OCI-M1 (cell line): ENCODE results near the gene UPK3A.

Experiments used
- DNase-seq: peaks from one replicate; lab custom pipeline; 2025; lab: John Stamatoyannopoulos, UW

The UPK3A gene

GRCh38 chr22:45284705-45285262, at the start of gene UPK3A:
TSS of gene UPK3A (plus strand) at chr22:45284949. CDS start at chr22:45285014, 65 bp downstream.
- DNase-seq, result no peak

- DNase-seq, result no peak
Observed at GRCh38 chr22:45235101-45235777, 49.5 kb upstream of the UPK3A start.

GRCh38 chr22:45235851-45236342, 48.9 kb upstream of the UPK3A start:
- no peak for DNase-seq

- no peak for DNase-seq
Observed at GRCh38 chr22:45237065-45237990, 47.4 kb upstream of the UPK3A start.

- DNase-seq, result no peak
Observed at GRCh38 chr22:45238076-45238956, 46.4 kb upstream of the UPK3A start.

- DNase-seq, result peak; percentile 59
Observed at GRCh38 chr22:45238957-45239680, 45.6 kb upstream of the UPK3A start.

GRCh38 chr22:45239681-45240051, 45.1 kb upstream of the UPK3A start:
- DNase-seq, result no peak

GRCh38 chr22:45240104-45240809, 44.5 kb upstream of the UPK3A start:
- DNase-seq, result peak; percentile 42

GRCh38 chr22:45240810-45241631, 43.7 kb upstream of the UPK3A start, which contains the start of gene KIAA0930:
TSS of gene KIAA0930 (minus strand) at chr22:45240894. CDS start at chr22:45240703, 191 bp downstream.
- peak; percentile 59 for DNase-seq

GRCh38 chr22:45242778-45243191, 42.0 kb upstream of the UPK3A start:
- no peak for DNase-seq

GRCh38 chr22:45244916-45245315, 39.8 kb upstream of the UPK3A start:
- no peak for DNase-seq

GRCh38 chr22:45246060-45246985, 38.4 kb upstream of the UPK3A start:
- DNase-seq, result no peak

- no peak for DNase-seq
Observed at GRCh38 chr22:45248832-45249561, 35.8 kb upstream of the UPK3A start.

GRCh38 chr22:45251825-45252224, 32.9 kb upstream of the UPK3A start:
- no peak for DNase-seq

- no peak for DNase-seq
Observed at GRCh38 chr22:45253039-45253641, 31.6 kb upstream of the UPK3A start.

- DNase-seq, result no peak
Observed at GRCh38 chr22:45254388-45254787, 30.4 kb upstream of the UPK3A start.

- DNase-seq, result no peak
Observed at GRCh38 chr22:45254789-45255278, 29.9 kb upstream of the UPK3A start.
